Measurements from ENCODE around the gene RGMA.
"Not testable (repeated sequence)": the region's sequence is repeated elsewhere in the genome, so short reads cannot be mapped to it uniquely, and the experiment has no call there.

The RGMA gene

DNA sequence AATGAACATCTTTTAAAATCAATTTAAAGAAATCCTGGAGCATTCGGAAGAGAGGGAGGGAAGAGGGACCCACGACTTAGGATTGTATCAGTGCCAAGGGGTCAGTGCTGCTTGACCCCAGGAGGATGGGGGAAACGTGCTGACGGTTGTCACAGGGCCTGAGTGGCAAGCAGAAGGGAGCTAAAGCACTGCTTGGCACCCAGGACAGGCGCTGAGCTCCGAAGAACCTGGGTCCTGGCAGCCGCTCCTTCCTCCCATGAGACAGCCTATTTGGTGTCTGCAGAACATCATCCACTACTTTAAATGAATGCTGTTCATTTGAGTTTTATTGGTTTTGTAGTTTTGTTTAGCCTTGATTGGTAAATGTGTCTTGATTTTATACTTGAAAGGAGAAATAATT, 54.5 kb downstream of the RGMA start:
- no peak for DNase-seq (ENCODE audit: low spot score)

DNA sequence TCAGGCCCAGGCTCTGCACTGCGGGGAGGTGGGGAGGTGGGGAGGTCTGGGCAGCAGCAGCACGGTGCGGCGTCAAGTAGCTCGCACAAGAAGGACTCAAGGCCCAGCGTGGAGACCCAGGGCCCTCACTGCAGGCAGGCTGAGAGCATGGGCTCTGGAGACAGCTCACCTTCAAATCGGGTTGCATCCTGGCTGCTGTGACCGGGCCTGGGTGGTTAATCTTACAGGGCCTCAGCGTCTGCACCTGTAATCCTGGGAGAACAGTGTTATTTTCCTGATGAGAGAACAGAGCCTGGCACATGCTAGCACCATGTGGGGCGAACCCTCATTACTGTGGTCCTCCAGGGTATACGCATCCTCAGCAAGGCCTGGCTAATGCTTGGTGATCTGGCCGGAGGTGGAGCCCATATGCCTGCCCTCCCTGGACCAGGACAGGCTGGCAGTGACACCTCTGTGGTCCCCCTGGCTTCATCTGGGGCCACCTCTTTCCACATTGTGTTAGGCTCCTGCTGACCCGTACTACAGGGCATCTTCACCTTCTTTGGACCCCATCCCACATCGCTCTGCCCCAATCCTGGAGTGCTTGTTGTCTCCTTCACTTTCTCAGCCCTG, 55.5 kb downstream of the RGMA start:
- DNase-seq (ENCODE audit: low spot score): no peak

DNA sequence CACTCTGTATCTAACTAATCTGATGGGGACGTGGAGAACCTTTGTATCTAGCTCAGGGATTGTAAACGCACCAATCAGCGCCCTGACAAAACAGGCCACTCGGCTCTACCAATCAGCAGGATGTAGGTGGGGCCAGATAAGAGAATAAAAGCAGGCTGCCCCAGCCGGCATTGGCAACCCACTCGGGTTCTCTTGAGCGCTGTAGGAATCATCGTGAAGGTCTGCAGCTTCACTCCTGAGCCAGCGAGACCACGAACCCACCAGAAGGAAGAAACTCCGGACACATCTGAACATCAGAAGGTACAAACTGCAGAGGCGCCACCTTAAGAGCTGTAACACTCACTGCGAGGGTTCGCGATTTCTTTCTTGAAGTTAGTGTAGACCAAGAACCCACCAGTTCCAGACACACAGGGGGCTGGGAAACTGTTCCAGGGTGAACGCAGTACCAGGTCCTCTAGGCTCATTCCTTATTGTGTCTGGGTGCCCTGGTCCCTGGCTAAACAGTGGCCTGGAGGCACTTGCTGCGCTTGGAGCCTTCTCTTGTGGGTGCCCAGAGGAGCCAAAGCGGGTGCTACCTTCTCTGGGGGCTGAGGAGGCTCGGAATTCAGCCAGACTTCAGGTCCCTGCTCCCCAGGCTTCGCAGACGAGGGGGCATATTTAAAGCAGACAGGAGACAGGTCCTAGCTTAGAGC, 56.4 kb downstream of the RGMA start:
- not testable (repeated sequence) for DNase-seq (ENCODE audit: low spot score)

DNA sequence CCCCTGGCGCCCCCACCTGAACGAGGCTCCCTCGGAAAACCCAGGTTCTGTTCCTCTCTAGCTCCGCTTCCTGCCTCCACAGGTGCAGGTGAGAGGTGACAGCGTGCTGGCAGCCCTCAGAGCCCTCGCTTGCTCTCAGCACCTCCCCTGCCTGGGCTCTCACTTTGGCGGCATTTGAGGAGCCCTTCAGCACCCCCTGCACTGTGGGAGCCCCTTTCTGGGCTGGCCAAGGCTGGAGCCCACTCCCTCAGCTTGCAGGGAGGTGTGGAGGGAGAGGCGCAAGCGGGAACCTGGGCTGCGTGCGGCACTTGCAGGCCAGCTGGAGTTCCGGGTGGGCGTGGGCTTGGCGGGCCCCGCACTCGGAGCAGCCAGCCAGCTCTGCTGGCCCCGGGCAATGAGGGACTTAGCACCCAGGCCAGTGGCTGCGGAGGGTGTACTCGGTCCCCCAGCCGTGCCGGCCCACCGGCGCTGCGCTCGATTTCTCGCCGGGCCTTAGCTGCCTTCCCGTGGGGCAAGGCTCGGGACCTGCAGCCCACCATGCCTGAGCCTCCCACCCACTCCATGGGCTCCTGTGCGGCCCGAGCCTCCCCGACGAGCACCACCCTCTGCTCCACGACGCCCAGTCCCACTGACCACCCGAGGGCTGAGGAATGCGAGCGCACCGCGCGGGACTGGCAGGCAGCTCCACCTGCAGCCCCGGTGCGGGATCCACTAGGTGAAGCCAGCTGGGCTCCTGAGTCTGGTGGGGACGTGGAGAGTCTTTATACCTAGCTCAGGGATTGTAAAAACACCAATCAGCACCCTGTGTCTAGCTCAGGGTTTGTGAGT, 57.2 kb downstream of the RGMA start:
- DNase-seq (ENCODE audit: low spot score): not testable (repeated sequence)

DNA sequence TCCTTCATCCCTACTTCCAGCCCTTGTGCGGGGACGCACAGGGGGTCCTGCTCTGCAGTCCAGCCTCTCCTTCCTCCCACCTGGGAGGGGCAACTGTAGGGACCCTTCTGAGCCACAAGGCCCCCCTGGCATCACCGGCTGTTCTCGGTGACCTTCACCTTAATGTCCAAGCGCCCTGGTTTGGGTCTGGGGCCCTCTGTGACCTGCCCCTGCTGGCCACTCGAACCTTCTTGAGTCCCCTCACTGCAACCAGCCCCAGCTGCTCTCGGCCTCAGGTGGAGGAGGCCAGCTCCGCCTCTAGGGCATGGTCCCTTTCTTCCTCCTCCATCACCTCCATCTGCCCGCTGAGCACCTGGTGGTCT, 57.9 kb downstream of the RGMA start:
- DNase-seq (ENCODE audit: low spot score): no peak

DNA sequence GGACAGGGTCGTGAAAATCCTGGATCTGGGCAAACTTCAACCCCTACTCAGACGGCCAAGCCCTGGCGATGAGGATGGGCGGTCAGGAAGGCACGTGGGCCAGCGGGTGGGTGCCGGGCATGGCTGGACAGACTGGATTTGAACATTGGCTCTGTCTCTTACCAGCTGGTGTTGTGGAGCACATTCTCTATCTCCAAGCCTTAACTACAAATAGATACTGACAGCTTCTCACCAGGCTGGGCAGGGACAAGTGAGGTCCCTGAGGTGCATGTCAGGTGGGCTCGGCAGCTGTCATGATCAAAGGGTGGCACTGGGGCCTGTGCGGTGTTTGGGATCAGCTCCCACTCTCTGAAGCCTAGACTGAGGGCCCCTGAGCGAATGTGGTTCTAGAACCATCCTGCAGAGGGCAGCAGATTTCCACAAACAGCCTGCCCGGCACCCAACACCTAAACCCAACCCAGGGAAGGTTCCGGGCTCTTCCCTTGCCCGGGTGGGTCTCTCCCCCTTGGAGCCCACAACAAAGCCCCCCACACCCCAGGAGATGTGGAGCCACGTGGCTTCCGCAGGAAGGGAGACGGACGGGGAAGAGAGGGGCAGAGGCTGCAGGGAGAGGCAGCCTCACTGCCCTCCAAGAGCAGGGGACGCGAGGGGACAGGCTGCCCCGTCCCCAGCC, 58.4 kb downstream of the RGMA start:
- DNase-seq (ENCODE audit: low spot score): peak; percentile 85

DNA sequence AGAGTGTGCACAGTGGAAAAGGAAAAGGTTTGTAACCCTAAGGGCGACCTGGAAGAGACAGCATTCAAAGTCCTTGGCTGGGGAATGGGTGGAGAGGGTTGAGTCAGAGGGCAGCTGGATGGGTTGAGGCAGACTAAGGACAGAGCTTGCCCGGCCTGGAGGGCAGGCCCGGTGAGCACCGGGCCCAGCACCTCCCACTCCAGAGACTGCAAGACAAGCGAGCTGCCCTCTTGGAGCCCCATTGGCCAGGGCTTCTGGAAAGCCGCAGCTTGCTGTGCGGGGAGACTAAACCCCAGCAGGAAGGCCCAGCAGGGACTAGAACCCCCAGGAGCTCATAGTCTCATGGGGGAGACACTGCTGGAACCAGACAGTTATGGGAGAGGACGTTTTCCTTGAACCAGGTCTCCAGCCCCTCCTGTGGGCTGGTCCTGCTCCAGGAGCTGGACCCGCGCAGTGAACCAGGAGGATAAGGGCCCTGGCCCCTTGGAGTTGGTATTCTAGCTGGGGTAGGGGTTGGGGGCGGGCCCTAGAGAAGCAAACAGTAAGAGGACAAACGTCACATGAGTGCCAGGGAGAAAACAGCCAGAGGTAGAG, 59.1 kb downstream of the RGMA start:
- peak; percentile 46 for DNase-seq (ENCODE audit: low spot score)

DNA sequence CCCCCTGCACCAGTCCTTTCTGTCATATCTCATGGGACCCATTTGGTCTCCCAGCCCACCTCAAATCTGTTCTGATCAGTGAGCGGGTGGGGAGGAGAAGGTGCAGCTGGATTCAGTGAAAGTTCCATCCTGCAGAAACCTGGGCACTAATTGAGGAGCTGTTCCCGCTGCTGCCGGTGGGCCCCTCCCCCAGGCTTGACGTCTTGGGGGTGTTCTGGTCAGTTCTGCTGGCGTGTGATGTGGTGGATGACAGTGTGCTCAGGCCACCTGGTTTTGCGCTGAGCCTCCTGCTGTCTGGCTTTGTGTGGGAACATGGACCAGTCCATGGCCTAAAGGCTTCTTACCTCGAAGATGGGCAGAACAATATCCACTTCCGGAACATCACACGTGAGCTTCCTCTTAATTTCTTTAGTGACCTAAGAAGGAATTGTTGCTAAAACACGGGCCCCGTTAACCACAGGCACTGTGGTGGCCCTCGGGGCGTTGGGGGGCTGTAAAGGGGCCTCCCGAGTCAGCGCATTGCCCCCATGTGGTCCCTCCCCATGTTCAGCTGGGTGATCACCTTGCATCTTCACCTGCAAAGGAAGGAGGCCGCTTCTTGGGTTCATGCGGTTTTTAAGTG, 59.7 kb downstream of the RGMA start:
- peak; percentile 42 for DNase-seq (ENCODE audit: low spot score)

DNA sequence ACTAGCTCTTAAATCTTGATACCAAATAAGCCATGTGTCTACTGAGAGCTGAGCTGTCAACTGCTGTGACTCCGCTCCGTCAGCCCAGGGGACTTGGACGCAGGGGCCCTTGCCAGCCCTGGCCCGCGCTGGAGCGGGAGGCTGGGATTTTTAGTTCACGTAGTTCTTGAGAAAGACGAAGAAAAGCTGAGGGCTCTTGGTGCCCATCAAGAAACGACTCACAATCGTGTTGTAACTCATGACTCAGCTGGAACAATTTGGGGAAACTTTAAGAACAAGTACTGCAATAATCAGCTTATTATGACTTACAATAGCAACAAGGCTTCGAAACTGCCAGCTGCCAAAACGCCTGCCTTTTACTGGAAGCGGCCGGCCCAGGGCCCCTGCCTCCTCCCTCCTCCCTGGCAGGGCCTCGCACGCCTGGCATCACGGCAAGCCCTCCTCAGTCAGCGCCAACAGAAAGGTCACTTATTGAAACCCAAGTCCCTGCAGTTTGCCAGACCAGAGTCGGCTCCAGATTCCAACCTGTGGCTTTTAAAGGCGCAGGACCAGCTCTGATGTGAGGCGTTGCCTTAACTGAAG, 60.3 kb downstream of the RGMA start:
- DNase-seq (ENCODE audit: low spot score): peak; percentile 43

DNA sequence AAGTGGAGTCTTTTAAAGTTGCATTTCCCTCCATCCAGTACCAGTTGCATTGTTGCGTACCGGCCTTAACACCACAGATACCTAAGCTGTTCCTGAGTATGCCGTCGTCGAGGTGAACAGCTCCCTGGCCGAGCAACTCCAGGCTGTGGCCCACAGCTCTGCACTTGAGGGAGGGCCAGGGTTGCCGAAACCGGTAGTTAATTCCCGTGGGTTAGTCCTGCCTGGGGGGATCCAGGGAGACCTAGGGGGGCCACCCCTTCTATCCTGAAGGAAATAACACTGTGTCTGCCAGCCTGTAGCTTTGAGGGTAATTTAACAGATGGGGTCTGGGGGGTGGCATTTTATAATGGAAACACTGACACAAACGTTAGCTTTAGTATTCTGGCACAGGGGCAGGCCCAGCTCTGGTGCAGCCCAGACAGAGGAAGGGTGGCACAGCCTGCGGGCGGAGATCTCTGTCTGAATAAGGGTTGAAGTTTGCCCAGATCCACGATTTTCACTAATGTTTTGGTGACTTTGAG, 60.8 kb downstream of the RGMA start:
- peak; percentile 40 for DNase-seq (ENCODE audit: low spot score)

DNA sequence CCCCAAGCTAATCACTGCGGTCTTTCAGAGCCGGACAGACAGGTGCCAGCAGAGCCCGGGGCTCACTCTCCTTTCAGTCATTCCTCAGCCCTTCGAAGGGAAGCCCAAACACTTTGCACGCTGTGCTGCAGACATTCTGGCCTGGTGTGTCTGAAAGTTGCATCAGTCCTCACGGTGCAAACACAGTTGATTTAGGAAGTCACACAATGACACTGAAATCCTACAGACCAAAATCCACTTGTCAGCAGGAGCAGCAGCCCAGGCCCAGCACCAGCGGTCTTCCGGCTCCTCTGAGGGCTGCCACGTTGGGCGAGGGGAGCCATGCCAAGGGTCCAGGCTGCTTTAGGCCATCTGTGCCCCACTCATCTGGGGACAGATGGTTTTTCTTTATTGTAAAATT, 61.6 kb downstream of the RGMA start:
- DNase-seq (ENCODE audit: low spot score): no peak

DNA sequence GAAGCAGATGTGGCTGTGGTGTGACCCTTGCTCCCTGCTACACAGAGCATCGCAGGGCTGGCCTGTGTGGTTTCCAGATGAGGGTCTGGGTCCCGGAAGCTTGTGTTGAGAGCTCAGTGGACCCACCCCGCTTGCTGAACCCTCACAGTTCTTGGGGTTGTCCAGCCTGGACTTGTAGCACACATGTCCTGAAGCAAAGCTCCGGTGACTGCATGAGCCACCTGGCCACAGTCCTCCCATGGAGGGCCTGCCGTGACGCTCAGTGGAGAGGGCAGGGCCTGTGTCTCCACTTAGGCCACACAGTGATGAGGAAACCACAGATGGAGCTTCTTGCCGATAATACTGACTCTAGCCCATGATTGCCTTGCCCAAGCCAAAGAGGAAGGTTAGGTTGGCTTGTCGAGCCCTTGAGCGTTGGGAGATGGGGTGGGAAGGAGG, 62.6 kb downstream of the RGMA start:
- no peak for DNase-seq (ENCODE audit: low spot score)

DNA sequence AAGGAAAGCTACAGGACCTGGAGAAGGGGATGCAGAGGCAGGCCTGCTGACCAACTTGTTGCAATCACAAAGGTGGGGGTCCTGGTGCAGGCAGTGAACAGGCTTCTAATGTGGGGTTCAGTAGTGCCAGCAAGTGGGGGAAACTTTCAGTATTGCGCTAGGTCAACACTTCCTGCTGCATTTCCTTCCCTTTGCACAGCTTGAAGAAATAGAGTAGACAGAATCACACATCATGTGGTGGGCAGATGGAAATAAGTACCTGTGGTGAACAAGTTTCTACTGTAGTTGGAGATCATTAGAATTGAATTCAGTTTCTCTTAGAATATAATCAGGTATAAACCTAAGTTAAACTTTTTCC, 63.4 kb downstream of the RGMA start:
- DNase-seq (ENCODE audit: low spot score): no peak

DNA sequence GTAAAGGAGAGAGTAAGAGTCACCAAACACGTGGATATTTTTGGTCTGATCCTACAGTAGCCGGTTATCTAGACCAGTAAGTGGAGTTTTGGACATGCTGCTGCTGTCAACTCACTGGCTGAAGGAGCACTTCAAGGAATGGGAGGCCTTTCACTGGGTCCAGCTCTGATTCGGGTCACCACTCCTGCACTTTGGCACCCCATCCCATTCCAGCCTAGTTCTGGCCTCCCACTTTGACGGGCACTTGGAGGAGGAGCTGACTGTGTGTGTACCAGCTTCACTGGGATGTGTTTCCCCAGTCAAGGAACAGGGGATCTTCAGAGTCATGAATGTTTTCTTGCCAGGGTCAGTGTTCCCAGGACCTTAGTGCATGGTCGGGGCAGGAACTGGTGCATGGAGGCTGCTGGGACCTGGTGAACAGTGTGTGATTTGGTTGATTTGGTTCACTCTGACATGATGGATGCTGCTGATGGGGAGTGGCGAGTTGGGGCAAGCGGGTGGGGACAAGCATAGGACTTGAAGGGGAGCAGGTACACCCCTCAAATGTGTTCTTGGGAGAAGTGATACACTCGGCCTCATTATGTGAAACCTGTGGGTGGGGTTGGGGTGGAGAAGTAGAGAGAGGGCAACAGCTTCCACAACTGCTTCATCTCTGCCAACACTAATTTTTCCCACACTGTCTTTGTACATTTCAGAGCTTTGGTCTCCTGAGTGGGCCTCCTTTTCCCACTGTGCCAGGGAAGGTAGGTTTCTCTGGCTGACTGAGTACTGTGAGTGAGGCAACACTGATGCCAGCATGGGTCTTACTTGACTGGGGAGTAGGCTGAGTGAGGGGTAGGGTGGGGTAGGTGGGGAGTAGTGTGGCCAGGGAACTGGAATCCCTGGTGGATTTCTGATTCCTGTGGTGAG, 64.0 kb downstream of the RGMA start:
- DNase-seq (ENCODE audit: low spot score): no peak

DNA sequence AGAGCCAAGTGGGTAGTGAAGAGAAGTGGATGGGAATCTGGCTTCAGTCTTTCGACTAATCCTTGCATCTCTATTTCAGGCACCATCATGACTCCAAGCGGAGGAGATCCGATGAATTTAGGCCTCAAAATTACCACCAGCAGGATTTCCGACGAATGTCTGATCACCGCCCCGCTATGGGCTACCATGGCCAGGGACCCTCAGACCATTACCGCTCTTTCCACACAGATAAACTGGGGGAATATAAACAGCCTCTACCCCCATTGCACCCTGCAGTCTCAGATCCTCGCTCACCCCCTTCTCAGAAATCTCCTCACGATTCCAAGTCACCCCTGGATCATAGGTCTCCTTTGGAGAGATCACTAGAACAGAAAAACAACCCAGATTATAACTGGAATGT, 64.7 kb downstream of the RGMA start:
- DNase-seq (ENCODE audit: low spot score): no peak

DNA sequence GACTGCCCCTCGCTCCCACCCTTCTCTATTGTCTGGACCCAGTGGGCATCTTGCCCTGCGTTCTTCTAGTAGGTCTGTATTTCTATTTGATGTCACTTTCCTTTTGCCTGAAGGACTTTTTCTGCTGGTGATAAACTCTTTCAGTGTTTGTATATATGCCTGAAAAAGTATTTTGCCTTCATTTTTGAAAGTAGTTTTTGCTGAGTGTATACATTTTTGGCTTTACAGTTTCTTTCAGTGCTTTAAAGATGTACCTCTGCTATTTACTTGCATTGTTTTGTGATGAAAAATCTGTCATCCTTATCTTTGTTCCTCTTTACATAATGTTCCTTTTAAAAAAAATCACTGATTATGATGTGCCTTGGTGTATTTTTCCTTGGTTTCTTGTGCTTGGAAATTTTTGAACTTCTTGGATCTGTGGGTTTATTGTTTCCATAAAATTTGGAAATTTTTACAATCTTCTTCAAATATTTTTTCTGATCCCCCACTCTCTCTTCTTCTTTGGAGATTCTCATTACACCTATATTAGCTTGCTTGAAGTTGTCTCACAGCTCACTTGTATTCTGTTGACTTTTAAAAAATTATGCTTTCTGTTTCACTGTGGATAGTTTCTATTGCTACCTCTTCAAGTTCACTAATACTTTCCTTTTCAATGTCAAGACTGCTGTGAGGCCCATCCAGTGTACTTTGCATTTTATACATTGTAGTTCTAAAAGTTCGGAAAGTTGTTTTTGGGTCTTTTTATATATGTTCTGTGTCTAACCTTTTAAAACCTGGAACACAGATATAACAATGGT, 67.8 kb downstream of the RGMA start:
- DNase-seq (ENCODE audit: low spot score): no peak

DNA sequence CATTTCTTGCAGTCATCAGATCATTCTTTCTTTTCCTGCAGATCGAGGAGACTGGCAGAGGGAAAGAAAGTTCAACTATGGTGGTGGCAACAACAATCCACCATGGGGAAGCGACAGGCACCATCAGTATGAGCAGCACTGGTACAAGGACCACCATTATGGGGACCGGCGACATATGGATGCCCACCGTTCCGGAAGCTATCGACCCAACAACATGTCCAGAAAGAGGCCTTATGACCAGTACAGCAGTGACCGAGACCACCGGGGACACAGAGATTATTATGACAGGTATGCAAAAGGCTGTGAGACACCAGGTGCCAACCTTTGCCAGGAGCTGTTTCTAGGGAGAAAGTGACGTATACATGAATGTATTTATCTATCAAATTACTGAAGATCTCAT, 69.0 kb downstream of the RGMA start:
- DNase-seq (ENCODE audit: low spot score): no peak

DNA sequence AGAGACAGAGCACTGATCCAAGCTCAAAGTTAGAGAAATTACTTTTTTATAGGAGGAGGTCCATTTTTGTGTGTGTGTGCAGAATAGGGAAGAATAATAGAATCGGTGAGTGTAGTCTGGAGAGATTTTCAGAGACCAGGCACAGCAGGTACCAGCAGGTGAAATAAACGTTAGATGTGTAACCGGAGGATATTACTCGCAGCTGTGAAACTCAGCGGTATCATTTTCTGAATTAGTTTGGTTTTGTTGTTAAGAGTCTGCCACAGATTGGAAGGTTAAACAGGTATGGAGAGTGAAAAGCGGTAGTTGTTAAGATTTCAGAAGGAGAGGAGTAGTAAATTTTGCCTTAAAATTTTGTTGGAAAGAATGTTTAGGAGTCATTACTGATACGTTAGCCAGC, 69.9 kb downstream of the RGMA start:
- no peak for DNase-seq (ENCODE audit: low spot score)

DNA sequence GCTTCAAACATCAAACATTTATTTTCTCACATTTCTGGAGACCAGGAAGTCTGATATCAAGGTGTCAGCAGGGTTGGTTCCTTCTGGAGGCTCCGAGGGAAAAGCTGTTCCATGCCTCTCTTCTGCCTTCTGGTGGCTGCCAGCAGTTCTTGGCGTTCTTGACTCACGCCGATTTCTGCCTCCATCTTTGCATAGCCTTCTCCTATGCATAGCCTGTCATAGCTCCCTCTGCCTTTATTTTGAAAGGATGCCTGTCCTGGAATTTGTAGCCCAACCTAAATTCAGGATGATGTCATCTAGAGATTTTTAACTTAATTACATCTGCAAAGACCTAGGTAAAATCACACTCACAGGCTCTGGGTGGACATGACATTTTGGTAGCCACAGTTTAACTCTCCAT, 70.4 kb downstream of the RGMA start:
- DNase-seq (ENCODE audit: low spot score): no peak

Data from ecto neural progenitor cell (in vitro differentiated cells).